WTC11 (cell line): ENCODE data around the gene CADM1.

Experiments used
- CTCF ChIP-seq: fragments of 200-600 bp; IDR thresholded peaks from 2 replicates; pipeline ENCODE4 v1.8.0; 2022; ENCODE audit warnings: antibody characterized with exemption
- E2F1 ChIP-seq: sonication (generic); formaldehyde crosslinking; IDR thresholded peaks from 2 replicates; pipeline ENCODE4 v1.8.0; 2022; ENCODE audit warnings: mild to moderate bottlenecking, missing genetic modification reagents
- RELA ChIP-seq: sonication (generic); formaldehyde crosslinking; IDR thresholded peaks from 2 replicates; pipeline ENCODE4 v1.8.1; 2022; ENCODE audit warnings: missing genetic modification reagents, mild to moderate bottlenecking, borderline replicate concordance

- no peak for TF ChIP-seq RELA (CRISPR knock-in tag)
- no peak for TF ChIP-seq CTCF
- TF ChIP-seq E2F1 (CRISPR knock-in tag), result no peak
Observed at GRCh38 chr11:115459563-115459962, 44.7 kb downstream of the CADM1 start.
